ENCODE measurements around the gene PDYN. TPM values are rescaled to one million over a fixed set of nuclear protein-coding genes. Genes with fewer than 3 reads are reported as not detected.

Gene PDYN
- total and polyA plus RNA-seq, 10 of the 15 experiments (the other 5 are each of a cell fraction or from before 2014, with no cell fraction given), result not detected

DNA sequence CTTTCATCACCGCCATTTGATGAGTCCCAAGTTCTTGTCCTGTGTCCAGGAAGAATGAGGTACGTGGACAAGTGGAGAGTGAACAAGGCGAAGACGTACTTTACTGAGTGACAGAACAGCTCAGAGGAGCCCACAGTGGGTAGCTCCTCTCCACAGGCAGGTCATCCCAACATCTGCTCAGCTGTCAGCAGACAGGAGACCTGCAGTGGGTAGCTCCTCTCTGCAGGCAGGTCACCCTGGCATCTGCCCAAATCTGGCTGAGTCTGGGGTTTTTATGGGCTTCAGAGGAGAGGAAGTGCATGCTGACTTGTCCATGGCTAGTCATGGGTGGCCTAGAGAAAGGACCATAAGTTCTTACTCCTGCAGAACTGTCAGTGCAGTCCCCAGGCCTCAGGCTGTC is 32.7 kb upstream of the PDYN start:
- in situ Hi-C loops (cut with MboI), result no loop called here
- H3K4me1 ChIP-seq (ENCODE audit: control insufficient read depth, insufficient read depth, low read length), result no peaks in the 10 kb centered on the region
- FAIRE-seq (no peak), ATAC-seq (no peak), DNase-seq (ENCODE audit: low read depth, low spot score) (no peak)
- no peak for TF ChIP-seq BCL11A (IDR thresholded peaks at IDR 0.05; ENCODE audit: low read depth, low read length)
- no peak for TF ChIP-seq CHD1 (IDR thresholded peaks at IDR 0.05; ENCODE audit: low read depth, low read length)
- TF ChIP-seq NFYA (IDR thresholded peaks at IDR 0.05; ENCODE audit: borderline replicate concordance, low read depth, low read length), result no peak
- no peak for TF ChIP-seq NFXL1 (IDR thresholded peaks at IDR 0.05; ENCODE audit: borderline replicate concordance)
- TF ChIP-seq, protein P1, sequence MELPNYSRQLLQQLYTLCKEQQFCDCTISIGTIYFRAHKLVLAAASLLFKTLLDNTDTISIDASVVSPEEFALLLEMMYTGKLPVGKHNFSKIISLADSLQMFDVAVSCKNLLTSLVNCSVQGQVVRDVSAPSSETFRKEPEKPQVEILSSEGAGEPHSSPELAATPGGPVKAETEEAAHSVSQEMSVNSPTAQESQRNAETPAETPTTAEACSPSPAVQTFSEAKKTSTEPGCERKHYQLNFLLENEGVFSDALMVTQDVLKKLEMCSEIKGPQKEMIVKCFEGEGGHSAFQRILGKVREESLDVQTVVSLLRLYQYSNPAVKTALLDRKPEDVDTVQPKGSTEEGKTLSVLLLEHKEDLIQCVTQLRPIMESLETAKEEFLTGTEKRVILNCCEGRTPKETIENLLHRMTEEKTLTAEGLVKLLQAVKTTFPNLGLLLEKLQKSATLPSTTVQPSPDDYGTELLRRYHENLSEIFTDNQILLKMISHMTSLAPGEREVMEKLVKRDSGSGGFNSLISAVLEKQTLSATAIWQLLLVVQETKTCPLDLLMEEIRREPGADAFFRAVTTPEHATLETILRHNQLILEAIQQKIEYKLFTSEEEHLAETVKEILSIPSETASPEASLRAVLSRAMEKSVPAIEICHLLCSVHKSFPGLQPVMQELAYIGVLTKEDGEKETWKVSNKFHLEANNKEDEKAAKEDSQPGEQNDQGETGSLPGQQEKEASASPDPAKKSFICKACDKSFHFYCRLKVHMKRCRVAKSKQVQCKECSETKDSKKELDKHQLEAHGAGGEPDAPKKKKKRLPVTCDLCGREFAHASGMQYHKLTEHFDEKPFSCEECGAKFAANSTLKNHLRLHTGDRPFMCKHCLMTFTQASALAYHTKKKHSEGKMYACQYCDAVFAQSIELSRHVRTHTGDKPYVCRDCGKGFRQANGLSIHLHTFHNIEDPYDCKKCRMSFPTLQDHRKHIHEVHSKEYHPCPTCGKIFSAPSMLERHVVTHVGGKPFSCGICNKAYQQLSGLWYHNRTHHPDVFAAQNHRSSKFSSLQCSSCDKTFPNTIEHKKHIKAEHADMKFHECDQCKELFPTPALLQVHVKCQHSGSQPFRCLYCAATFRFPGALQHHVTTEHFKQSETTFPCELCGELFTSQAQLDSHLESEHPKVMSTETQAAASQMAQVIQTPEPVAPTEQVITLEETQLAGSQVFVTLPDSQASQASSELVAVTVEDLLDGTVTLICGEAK (IDR thresholded peaks at IDR 0.05; ENCODE audit: borderline replicate concordance), result no peak
- TF ChIP-seq, protein P2, sequence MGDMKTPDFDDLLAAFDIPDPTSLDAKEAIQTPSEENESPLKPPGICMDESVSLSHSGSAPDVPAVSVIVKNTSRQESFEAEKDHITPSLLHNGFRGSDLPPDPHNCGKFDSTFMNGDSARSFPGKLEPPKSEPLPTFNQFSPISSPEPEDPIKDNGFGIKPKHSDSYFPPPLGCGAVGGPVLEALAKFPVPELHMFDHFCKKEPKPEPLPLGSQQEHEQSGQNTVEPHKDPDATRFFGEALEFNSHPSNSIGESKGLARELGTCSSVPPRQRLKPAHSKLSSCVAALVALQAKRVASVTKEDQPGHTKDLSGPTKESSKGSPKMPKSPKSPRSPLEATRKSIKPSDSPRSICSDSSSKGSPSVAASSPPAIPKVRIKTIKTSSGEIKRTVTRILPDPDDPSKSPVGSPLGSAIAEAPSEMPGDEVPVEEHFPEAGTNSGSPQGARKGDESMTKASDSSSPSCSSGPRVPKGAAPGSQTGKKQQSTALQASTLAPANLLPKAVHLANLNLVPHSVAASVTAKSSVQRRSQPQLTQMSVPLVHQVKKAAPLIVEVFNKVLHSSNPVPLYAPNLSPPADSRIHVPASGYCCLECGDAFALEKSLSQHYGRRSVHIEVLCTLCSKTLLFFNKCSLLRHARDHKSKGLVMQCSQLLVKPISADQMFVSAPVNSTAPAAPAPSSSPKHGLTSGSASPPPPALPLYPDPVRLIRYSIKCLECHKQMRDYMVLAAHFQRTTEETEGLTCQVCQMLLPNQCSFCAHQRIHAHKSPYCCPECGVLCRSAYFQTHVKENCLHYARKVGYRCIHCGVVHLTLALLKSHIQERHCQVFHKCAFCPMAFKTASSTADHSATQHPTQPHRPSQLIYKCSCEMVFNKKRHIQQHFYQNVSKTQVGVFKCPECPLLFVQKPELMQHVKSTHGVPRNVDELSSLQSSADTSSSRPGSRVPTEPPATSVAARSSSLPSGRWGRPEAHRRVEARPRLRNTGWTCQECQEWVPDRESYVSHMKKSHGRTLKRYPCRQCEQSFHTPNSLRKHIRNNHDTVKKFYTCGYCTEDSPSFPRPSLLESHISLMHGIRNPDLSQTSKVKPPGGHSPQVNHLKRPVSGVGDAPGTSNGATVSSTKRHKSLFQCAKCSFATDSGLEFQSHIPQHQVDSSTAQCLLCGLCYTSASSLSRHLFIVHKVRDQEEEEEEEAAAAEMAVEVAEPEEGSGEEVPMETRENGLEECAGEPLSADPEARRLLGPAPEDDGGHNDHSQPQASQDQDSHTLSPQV (IDR thresholded peaks at IDR 0.05), result no peak
- TF ChIP-seq POLR2A (IDR thresholded peaks at IDR 0.05; ENCODE audit: low read depth, low read length), result no peak
- no peak for TF ChIP-seq RBBP5 (conservative IDR thresholded peaks at IDR 0.05)
- TF ChIP-seq SPI1 (IDR thresholded peaks at IDR 0.05; ENCODE audit: borderline replicate concordance, insufficient read depth, low read depth, low read length), result no peak
- no peaks in the 10 kb centered on the region for H3K27me3 ChIP-seq (replicated peaks in 1 of 2; ENCODE audit: control insufficient read depth in 2 of 2, insufficient read depth in 2 of 2, low read length in 1 of 2)
- intact Hi-C loops (cut with micrococcal nuclease; ENCODE audit: unreplicated experiment), result no loop called here
- H3K79me2 ChIP-seq (ENCODE audit: control insufficient read depth, insufficient read depth, low read length), result no peaks in the 10 kb centered on the region
- H3K4me3 ChIP-seq, result no peak overlapping the region
- no peak overlapping the region for H3K9ac ChIP-seq (ENCODE audit: control insufficient read depth, insufficient read depth, low read length)
- POLR2A ChIA-PET, result no interaction called here
- no peak overlapping the region for H3K27ac ChIP-seq (ENCODE audit: control insufficient read depth, insufficient read depth)
- no TSS peak for BruUV-seq (replicated peaks)
- H3K9me3 ChIP-seq (replicated peaks; ENCODE audit: control insufficient read depth, insufficient read depth, low read length), result peaks cover 8% of the 10 kb centered on the region; the same call in 1 of the 3 replicates
- H4K20me1 ChIP-seq (ENCODE audit: control insufficient read depth, insufficient read depth), result no peaks in the 10 kb centered on the region
- RAD21 ChIA-PET (ENCODE audit: unreplicated experiment), result no interaction called here
- H3K36me3 ChIP-seq (ENCODE audit: control insufficient read depth in 2 of 2, insufficient read depth in 2 of 2, low read length in 1 of 2), result no peaks in the 10 kb centered on the region
- no peak overlapping the region for H2AFZ ChIP-seq (ENCODE audit: control insufficient read depth, low read depth, low read length)
- SMC1A ChIA-PET (ENCODE audit: uncharacterized antibody, unreplicated experiment), result no interaction called here
- H3K4me2 ChIP-seq (ENCODE audit: control insufficient read depth, insufficient read depth), result no peak overlapping the region
- CTCF ChIA-PET, result no interaction called here
- WGBS (ENCODE audit: insufficient coverage, insufficient replicate concordance, low lambda C conversion rate, missing lambda C conversion rate), result 17% methylated on average over 4 of the region's 4 CpGs

All from GM12878 (cell line).